ENCODE measurements around the gene ZNF768. TPM values are rescaled to one million over a fixed set of nuclear protein-coding genes. Genes with fewer than 3 reads are reported as not detected.

ZNF768 gene
- total and polyA plus RNA-seq, 2 experiments from 2014 or later = 8.3 to 43.0 TPM

GRCh38 chr16:30558789-30559377 is 32.5 kb upstream of the ZNF768 start (continued):
- TF ChIP-seq ZNF462 (CRISPR knock-in tag; IDR thresholded peaks at IDR 0.05) = no peak
- TF ChIP-seq NANOG (IDR thresholded peaks at IDR 0.05; ENCODE audit: borderline replicate concordance) = no peak
- TF ChIP-seq POLR2AphosphoS5 (IDR thresholded peaks at IDR 0.05; ENCODE audit: low read depth) = no peak
- TF ChIP-seq CREB1 (CRISPR knock-in tag; IDR thresholded peaks at IDR 0.05; ENCODE audit: low read depth) = no peak
- no peak for TF ChIP-seq EZH2 (IDR thresholded peaks at IDR 0.05; ENCODE audit: low read depth, unreplicated experiment)
- TF ChIP-seq STAT1 (IDR thresholded peaks at IDR 0.05; ENCODE audit: unreplicated experiment) = no peak

- ATAC-seq (peak; percentile 89), DNase-seq (ENCODE audit: low spot score) (peak; percentile 99)
- no peaks in the 10 kb centered on the region; the same call in 1 of the 2 replicates for H3K36me3 ChIP-seq (ENCODE audit: insufficient read depth)
- H3F3A ChIP-seq (replicated peaks; ENCODE audit: low read depth) = 0 out of 2 replicates have a peak, but pooled peaks cover 17% of the 10 kb centered on the region
- peaks cover 3% of the 10 kb centered on the region; the same call in 1 of the 2 replicates for H3K79me2 ChIP-seq (replicated peaks; ENCODE audit: insufficient read depth)
- H3K27me3 Mint-ChIP-seq (ENCODE audit: insufficient read depth, low read depth, poor library complexity) = peaks cover 28% of the 10 kb centered on the region
- 0 out of 2 replicates have a peak, but pooled peaks cover 3% of the 10 kb centered on the region for H3K9me2 ChIP-seq (ENCODE audit: insufficient read depth)
- peak within 1 kb of the TSS; percentile 91 for H3K4me3 ChIP-seq
- H3K4me2 ChIP-seq = peak within 1 kb of the TSS; percentile 88
- H3K4me3 Mint-ChIP-seq = peak within 1 kb of the TSS; percentile 81
- peaks cover 18% of the 10 kb centered on the region for H3K36me3 Mint-ChIP-seq (ENCODE audit: low read depth)
- peaks cover 25% of the 10 kb centered on the region for H3K4me1 ChIP-seq (ENCODE audit: insufficient read depth)
- peak within 1 kb of the TSS; percentile 94 for H3K27ac ChIP-seq (ENCODE audit: low read depth)
- H3K9me3 Mint-ChIP-seq = no peaks in the 10 kb centered on the region; the same call in 2 of the 3 replicates
- peak within 1 kb of the TSS; percentile 64 for H2AFZ ChIP-seq
- H3K27me3 ChIP-seq (ENCODE audit: insufficient read depth) = no peaks in the 10 kb centered on the region
- H3K27ac Mint-ChIP-seq = peak within 1 kb of the TSS; percentile 94
- no peaks in the 10 kb centered on the region for H4K20me1 ChIP-seq (replicated peaks; ENCODE audit: insufficient read depth)
- H3K4me1 Mint-ChIP-seq = peaks cover 25% of the 10 kb centered on the region
- TF ChIP-seq EZH2phosphoT487 (IDR thresholded peaks at IDR 0.05; ENCODE audit: unreplicated experiment) (no peak), ETS1 (IDR thresholded peaks at IDR 0.05) (peak; percentile 93), JUNB (IDR thresholded peaks at IDR 0.05; ENCODE audit: unreplicated experiment) (no peak), ZNF114 (CRISPR knock-in tag; IDR thresholded peaks at IDR 0.05) (no peak), POLR2AphosphoS5 (IDR thresholded peaks at IDR 0.05; ENCODE audit: low read depth) (peak; percentile 78), EZH2 (IDR thresholded peaks at IDR 0.05; ENCODE audit: low read depth, unreplicated experiment) (no peak), STAT1 (IDR thresholded peaks at IDR 0.05; ENCODE audit: unreplicated experiment) (no peak), ZNF331 (CRISPR knock-in tag; IDR thresholded peaks at IDR 0.05; ENCODE audit: low read depth) (no peak), NANOG (IDR thresholded peaks at IDR 0.05; ENCODE audit: borderline replicate concordance) (no peak)
- TF ChIP-seq, protein P1, sequence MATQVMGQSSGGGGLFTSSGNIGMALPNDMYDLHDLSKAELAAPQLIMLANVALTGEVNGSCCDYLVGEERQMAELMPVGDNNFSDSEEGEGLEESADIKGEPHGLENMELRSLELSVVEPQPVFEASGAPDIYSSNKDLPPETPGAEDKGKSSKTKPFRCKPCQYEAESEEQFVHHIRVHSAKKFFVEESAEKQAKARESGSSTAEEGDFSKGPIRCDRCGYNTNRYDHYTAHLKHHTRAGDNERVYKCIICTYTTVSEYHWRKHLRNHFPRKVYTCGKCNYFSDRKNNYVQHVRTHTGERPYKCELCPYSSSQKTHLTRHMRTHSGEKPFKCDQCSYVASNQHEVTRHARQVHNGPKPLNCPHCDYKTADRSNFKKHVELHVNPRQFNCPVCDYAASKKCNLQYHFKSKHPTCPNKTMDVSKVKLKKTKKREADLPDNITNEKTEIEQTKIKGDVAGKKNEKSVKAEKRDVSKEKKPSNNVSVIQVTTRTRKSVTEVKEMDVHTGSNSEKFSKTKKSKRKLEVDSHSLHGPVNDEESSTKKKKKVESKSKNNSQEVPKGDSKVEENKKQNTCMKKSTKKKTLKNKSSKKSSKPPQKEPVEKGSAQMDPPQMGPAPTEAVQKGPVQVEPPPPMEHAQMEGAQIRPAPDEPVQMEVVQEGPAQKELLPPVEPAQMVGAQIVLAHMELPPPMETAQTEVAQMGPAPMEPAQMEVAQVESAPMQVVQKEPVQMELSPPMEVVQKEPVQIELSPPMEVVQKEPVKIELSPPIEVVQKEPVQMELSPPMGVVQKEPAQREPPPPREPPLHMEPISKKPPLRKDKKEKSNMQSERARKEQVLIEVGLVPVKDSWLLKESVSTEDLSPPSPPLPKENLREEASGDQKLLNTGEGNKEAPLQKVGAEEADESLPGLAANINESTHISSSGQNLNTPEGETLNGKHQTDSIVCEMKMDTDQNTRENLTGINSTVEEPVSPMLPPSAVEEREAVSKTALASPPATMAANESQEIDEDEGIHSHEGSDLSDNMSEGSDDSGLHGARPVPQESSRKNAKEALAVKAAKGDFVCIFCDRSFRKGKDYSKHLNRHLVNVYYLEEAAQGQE (IDR thresholded peaks at IDR 0.05; ENCODE audit: unreplicated experiment) = no peak
Measured at GRCh38 chr16:30557957-30558788, 31.8 kb upstream of the ZNF768 start, which contains the start of gene ZNF764. TSS of gene ZNF764 (minus strand) at chr16:30558374. CDS start at chr16:30558182, 192 bp downstream.

Data from GM23338 (cell line).